GM21360 (cell line): Measurements from ENCODE around the gene POMGNT1.

Experiments used
- ATAC-seq: cut with Tn5 transposase; IDR thresholded peaks from one replicate; pipeline ENCODE4 v1.9.1; 2021; ENCODE audit warnings: mild to moderate bottlenecking, moderate library complexity; ENCODE audit not compliant: unreplicated experiment

Gene POMGNT1

DNA sequence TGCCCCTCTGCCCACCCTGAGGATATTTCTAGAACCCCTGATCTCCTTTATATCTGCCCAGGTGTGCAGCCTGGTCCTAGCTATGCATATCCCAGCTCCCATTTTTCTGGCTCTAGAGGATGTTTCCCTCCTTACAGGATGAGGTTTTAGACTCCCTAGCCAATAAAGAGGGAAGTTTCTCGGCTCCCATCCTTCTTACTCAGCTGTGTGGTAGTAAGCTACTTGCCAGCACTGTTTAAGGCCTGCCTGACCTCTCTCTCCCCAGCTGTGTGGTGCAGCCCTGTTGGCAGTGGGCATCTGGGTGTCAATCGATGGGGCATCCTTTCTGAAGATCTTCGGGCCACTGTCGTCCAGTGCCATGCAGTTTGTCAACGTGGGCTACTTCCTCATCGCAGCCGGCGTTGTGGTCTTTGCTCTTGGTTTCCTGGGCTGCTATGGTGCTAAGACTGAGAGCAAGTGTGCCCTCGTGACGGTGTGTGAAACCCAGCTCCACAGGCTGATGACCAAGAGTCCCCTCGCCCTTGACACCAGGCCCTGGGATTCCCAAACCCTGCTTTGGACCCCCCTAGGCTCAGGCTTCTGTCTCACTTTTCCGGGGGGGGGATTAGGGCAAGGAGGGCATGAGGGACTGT lies 14.2 kb downstream of the POMGNT1 start:
- no peak for ATAC-seq

- no peak for ATAC-seq
These were observed 15.0 kb downstream of the POMGNT1 start for GRCh38 chr1:46183079-46183847.

DNA sequence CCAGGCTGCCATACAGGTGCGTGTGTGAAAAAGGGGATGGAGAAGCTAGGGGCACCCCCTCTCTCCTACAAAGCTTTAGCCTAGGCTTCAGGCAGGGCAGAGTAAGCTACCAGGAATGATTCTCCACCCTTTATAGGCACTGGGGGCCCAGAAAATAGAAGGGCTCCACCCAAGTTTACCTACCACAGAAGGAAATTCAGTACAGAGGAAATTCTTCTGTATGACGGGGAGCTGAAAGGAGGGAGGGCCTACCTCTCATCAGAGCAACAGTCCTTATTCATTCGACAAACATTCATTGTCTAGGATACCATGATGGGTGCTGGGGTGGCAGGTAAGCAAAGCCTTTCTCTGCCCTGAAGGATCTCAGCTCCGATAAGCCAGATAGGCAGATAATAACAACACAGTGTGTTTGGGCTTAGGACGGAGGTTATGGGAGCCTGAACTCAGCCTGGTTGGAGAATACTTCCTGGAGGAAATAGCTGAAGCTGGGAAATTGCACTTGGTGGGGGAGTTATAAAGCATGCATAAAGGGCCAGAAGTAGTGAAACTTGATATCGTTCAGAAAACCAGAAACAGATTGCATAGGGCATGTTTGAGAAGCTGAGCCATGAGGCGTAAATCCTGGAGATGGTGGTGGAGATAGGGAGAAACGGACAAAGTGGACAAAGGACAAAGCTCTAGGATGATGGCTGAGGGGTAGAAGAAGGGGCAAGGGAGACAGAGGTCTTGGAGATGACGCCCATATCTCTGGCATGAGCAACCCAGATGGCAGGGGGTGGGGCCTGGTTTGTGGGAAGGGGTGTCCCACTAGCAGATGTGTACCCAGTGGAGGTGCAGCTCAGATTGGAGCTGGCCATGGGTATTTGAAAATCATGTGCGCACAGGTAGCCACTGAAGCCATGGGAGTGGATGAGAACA lies 16.6 kb downstream of the POMGNT1 start:
- no peak for ATAC-seq

- no peak for ATAC-seq
These were observed 18.1 kb downstream of the POMGNT1 start for GRCh38 chr1:46180082-46180616.

DNA sequence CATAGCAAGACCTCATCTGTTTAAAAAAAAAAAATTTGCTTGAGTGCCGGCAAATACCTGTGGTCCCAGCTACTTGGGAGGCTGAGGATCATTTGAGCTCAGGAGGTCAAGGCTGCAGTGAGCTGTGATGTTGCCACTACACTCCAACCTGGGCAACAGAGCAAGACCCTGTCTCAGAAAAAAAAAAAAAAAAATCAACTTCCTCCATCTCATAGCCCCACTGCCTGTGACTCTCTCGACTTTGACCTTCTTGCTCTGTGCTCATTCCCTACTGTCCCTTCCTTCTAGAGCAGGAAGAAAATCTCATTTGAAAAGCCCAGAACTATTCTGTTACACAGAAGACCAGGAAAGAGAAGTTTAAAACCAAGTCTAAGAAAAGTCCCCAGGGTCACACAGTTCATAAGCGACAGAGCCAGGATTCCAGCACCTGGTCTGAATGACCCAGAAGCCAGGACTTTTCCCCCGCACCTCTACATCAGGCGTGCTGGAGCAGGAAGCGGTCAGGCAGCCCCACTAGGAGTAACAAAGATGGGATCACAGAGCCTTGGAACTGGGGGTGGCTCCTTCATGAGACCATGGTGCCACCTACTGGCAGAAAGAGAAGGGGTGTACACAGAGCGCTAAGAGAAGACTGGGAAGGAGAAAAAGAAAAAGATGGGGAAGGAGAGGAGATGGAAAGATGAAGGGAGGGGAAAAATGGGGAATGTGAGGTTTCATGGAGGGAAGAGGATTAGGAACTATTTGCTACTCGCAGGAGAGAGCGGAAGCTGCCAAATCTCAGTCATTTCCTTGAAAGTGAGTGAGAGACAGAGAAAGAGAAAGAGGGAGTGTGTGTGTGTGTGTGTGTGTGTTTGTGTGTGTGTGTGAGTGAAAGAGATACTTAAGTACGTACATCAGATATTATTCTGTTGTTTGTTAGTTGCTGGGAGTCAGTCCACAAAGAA lies 18.8 kb downstream of the POMGNT1 start:
- no peak for ATAC-seq

GRCh38 chr1:46176211-46176865 lies 21.9 kb downstream of the POMGNT1 start, which contains the start of gene P3R3URF:
Gene P3R3URF (minus strand): TSS chr1:46176488. CDS start chr1:46176471, 17 bp downstream.
- ATAC-seq, result no peak

DNA sequence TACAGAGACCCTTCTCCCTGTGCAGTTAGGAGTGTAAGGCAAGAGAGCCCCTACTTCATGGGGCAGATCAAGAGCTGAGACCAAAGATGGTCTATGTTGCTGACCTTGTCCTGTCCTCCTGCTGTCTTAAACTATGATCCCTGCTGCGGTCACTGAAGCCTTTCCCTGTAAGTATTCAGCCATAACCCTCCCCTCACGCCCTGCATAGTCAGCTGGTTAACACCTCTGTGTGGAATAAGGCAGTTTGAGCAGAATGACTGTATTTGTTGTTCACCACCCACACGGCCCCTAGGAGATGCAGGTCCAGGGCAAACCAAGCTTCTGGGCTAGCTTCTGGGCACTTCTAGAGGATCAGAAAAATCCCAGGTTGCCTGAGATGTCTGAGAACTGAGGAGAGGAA lies 23.0 kb downstream of the POMGNT1 start:
- ATAC-seq, result no peak

GRCh38 chr1:46174448-46175231 lies 23.6 kb downstream of the POMGNT1 start, which contains the start of gene TSPAN1:
Gene TSPAN1 (plus strand): TSS chr1:46175087. CDS start chr1:46181108, 6,021 bp downstream.
- ATAC-seq, result no peak

GRCh38 chr1:46173361-46173856 lies 24.8 kb downstream of the POMGNT1 start:
- no peak for ATAC-seq

GRCh38 chr1:46172321-46172720 lies 25.9 kb downstream of the POMGNT1 start:
- ATAC-seq, result no peak

- no peak for ATAC-seq
These were observed 26.4 kb downstream of the POMGNT1 start for GRCh38 chr1:46171871-46172270.

GRCh38 chr1:46171351-46171750 lies 26.9 kb downstream of the POMGNT1 start:
- ATAC-seq, result no peak

DNA sequence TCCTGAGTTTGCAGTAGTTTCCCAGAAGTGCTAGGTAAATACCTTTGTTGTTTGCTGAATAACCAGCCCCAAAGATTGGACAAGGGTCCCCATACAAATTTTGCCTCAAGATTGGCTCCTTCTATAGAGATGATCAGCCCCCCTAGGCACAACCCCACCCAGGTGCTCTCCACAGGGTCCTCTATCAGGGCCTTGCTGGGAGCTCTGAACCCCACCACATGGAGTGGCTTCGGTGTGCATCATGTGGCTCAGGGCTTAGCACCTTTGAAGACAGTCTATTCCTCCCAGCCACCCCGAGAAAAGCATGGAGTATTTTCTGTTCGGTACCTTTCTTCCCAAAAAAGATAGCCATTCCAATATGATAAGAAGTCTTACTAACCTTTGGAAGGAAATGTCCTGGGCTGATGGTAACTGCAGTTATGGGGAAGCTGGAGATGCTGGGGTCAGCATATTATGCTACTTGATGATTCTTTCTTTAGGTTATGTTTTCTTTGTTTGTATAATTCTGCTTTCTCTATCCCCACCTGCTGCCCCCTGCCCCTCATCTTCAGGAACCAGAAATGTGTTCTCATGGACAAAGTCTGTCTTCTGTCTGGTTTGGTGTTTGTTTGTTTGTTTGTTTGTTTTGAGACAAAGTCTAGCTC lies 28.3 kb downstream of the POMGNT1 start:
- no peak for ATAC-seq

DNA sequence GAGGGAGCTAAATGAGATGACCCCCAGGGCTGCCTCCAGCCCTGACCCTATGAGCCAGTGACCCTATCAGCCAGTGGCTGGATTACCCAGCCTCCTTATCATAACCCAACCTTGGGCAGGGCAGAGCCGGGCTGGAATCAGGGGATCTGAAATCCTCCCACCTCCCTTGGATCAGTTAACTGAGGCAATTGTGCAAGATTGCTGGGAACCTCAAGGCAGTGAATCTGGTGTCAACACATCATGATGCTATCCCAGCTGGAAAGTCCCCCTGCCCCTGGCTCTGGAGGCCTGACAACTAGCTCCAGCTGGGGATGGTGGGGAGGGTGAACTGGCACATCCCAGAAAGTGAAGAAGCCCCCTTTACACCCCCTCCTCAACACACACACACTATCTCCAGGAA lies 29.8 kb downstream of the POMGNT1 start:
- ATAC-seq, result no peak

DNA sequence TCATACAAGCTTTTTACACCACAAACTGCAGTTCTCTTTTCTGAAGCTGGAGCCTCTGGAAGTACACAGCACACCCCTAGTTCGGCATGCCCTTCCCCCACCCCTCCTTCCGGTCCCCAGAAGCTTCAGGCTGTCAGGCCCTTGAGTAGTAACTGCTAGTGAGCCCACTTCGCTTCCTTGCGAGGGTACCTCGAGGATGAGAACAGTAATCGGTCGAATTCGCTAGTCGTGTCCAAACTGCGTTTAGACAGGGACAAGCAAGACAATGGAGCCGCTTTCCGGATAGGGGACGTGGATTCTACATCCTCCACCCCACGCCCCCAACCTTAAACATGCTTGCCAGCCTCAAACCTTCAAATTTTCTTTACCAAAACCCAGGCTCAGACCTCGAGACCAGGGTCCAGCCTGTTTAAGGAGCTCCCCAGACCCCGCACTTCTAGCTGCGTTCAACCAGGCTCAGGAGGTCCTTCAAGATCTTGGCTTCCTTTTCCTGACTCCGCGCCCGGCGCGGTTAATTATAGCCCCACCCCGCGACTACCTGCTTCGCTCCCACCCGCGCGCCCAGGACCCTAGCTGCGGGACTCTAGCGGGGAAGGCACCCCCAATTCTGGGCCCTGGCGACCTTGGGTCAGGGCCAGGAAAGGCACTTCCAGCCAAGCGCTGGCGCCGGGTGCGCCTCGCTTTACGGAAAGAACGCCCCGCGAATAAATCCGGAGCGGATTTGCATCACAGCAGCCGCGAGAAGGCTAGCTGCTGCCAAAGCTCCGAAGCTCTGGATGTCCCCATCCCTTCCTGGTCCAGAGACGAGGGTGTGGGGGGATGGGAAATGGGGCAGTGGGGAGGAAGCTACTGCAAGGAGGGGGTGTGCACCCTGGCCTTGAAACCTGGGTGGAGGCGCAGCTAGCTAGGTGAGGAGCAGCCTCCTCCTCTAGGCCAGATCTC lies 31.4 kb downstream of the POMGNT1 start:
- no peak for ATAC-seq

DNA sequence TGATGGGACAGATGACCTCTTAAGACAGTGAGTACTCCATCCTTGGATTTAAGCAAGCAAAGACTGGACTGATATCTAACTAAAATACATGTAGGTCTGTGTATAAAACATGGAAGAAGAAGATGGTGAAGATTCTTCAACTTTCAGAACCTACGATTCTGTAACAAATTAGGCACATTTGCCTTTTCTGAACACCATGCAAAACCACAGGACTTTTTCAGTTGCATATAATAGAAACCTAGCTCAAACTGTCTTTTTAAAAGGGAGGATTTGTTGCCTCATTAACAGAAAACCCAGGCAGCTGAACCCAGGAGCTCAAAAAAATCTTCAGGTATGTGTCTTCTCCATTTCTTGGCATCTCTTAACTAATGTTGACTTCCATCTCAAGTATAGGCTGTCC lies 38.0 kb downstream of the POMGNT1 start:
- no peak for ATAC-seq

- no peak for ATAC-seq
These were observed 38.7 kb downstream of the POMGNT1 start for GRCh38 chr1:46159516-46159915.
